Upper lobe of right lung (tissue), 1 donor: ENCODE results near the gene ATG2A. TPM values are rescaled to one million over a fixed set of nuclear protein-coding genes. Genes with fewer than 3 reads are reported as not detected.

Source experiments
- ATAC-seq: fragments of 200-7000 bp; cut with Tn5 transposase; one replicate; pipeline ENCODE4 v1.9.1; 2020; ENCODE audit warnings: mild to moderate bottlenecking, moderate library complexity
- DNase-seq: peaks from one replicate; pipeline ENCODE4 v3.0.0-alpha.2; 2020
- H3K27ac ChIP-seq: fragments of 200-600 bp; one replicate; pipeline ENCODE4 v1.8.0; 2022
- H3K27me3 ChIP-seq: fragments of 200-600 bp; one replicate; pipeline ENCODE4 v1.8.0; 2022; ENCODE audit warnings: mild to moderate bottlenecking
- H3K36me3 ChIP-seq: fragments of 200-600 bp; one replicate; pipeline ENCODE4 v1.8.0; 2022
- H3K4me1 ChIP-seq: fragments of 200-600 bp; one replicate; pipeline ENCODE4 v1.8.0; 2022
- H3K4me3 ChIP-seq: fragments of 200-600 bp; one replicate; pipeline ENCODE4 v1.8.0; 2022; ENCODE audit warnings: mild to moderate bottlenecking
- H3K9me3 ChIP-seq: fragments of 200-600 bp; one replicate; pipeline ENCODE4 v1.8.0; 2022
- CTCF ChIP-seq: fragments of 200-600 bp; IDR thresholded peaks from one replicate; pipeline ENCODE4 v1.8.0; 2022; ENCODE audit warnings: antibody characterized with exemption
- intact Hi-C: fragments of 100-400 bp; cut with DNase I; formaldehyde crosslinking; loops from one replicate; pipeline ENCODE4 v1.11.0; 2022
- total RNA-seq: library from RNA; stranded (reverse); fragmentation: NEBNext Ultra II Directional; extraction: Animal tissue kit (Norgen Biotek cat#: 25700); gene quantifications from one replicate; pipeline ENCODE4 v1.2.1, GENCODE V29; 2021
- donor health status: DM: no; HTN: yes; CAD: no; lungs with severe emphysema.

ATG2A gene
- total RNA-seq, 1 donor from 2014 or later: 23.2 TPM

- no peak for DNase-seq
- intact Hi-C loops: no loop called here
- no peak for ATAC-seq
Observed at GRCh38 chr11:64913171-64913727, 3.8 kb downstream of the ATG2A start.

GRCh38 chr11:64911689-64912088 lies 5.3 kb downstream of the ATG2A start:
- TF ChIP-seq CTCF: no peak
- Histone ChIP-seq H3K36me3 (peaks cover 78% of the 10 kb centered on the region), H3K4me1 (peaks cover 11% of the 10 kb centered on the region), H3K4me3 (no peak overlapping the region), H3K27me3 (no peaks in the 10 kb centered on the region), H3K9me3 (no peaks in the 10 kb centered on the region), H3K27ac (no peak overlapping the region)
- intact Hi-C loops: no loop called here
- ATAC-seq (no peak), DNase-seq (no peak)

More at GRCh38 chr11:64913171-64913727, 3.8 kb downstream of the ATG2A start:
- no peak overlapping the region for H3K4me3 ChIP-seq
- H3K27me3 ChIP-seq: no peaks in the 10 kb centered on the region
- TF ChIP-seq CTCF: no peak
- H3K4me1 ChIP-seq: peaks cover 18% of the 10 kb centered on the region
- no peaks in the 10 kb centered on the region for H3K9me3 ChIP-seq
- peaks cover 62% of the 10 kb centered on the region for H3K36me3 ChIP-seq
- no peak overlapping the region for H3K27ac ChIP-seq

- DNase-seq (no peak), ATAC-seq (no peak)
- H3K27me3 ChIP-seq: no peaks in the 10 kb centered on the region
- peaks cover 10% of the 10 kb centered on the region for H3K4me1 ChIP-seq
- no peak overlapping the region for H3K4me3 ChIP-seq
- peaks cover 82% of the 10 kb centered on the region for H3K36me3 ChIP-seq
- TF ChIP-seq CTCF: no peak
- no peak overlapping the region for H3K27ac ChIP-seq
- no peaks in the 10 kb centered on the region for H3K9me3 ChIP-seq
- intact Hi-C loops: no loop called here
Observed at GRCh38 chr11:64911142-64911541, 5.9 kb downstream of the ATG2A start.

- Histone ChIP-seq H3K4me1 (peaks cover 5% of the 10 kb centered on the region), H3K27me3 (no peaks in the 10 kb centered on the region), H3K9me3 (no peaks in the 10 kb centered on the region), H3K27ac (no peak overlapping the region), H3K36me3 (peaks cover 88% of the 10 kb centered on the region), H3K4me3 (no peak overlapping the region)
- intact Hi-C loops: no loop called here
- DNase-seq (no peak), ATAC-seq (no peak)
- TF ChIP-seq CTCF: no peak
Observed at GRCh38 chr11:64910451-64911093, 6.4 kb downstream of the ATG2A start.

- no peak for TF ChIP-seq CTCF
- DNase-seq (no peak), ATAC-seq (no peak)
- intact Hi-C loops: no loop called here
- Histone ChIP-seq H3K27ac (no peak overlapping the region), H3K4me1 (no peaks in the 10 kb centered on the region), H3K4me3 (no peak overlapping the region), H3K27me3 (no peaks in the 10 kb centered on the region), H3K36me3 (peaks cover 96% of the 10 kb centered on the region), H3K9me3 (no peaks in the 10 kb centered on the region)
Observed at GRCh38 chr11:64909653-64910343, 7.2 kb downstream of the ATG2A start.
